Gastroesophageal sphincter (tissue), 2 donors: ENCODE results near the gene PGLYRP4.

Experiments used
- POLR2A ChIP-seq, 2 donors: fragments of 450-650 bp; IDR thresholded peaks; one replicate each; pipeline ENCODE4 v1.6.1; 2017; ENCODE audit warnings: antibody characterized with exemption in 2 of 2, mild to moderate bottlenecking in 2 of 2, moderate library complexity in 1 of 2
- POLR2AphosphoS5 ChIP-seq: sonication (generic); formaldehyde crosslinking; IDR thresholded peaks from one replicate; pipeline ENCODE4 v1.6.1; 2017; ENCODE audit warnings: antibody characterized with exemption

DNA sequence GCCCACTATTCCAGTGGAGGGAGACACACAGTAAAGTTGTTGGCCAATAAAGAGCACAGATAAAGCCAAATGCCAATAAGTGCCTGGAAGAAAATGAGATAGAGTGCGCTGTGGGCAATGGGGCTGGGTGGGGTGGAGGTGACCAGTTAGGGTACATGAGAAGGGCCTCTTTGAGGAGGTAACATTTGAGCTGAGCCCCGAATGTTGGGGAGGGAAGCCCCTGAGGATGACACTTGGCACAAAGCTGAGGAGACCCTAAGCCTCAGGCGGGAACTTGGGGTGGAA, 10.0 kb upstream of the PGLYRP4 start:
- TF ChIP-seq POLR2AphosphoS5 (no peak), POLR2A (IDR thresholded peaks at IDR 0.05) (no peak)
